ENCODE results near the gene GSG1L2. TPM values are rescaled to one million over a fixed set of nuclear protein-coding genes. Genes with fewer than 3 reads are reported as not detected.

Gene GSG1L2
- total and polyA plus RNA-seq, 2 experiments from 2014 or later, result not detected

GRCh38 chr17:9829343-9829742 is 7.5 kb upstream of the GSG1L2 start:
- Histone ChIP-seq H3K4me1 (ENCODE audit: insufficient read depth) (peaks cover 19% of the 10 kb centered on the region), H4K20me1 (ENCODE audit: insufficient read depth, poor library complexity, severe bottlenecking) (no peaks in the 10 kb centered on the region), H3K27me3 (no peaks in the 10 kb centered on the region), H3K4me2 (peak overlapping the region; percentile 33), H3K27ac (peak overlapping the region; percentile 47), H3K79me2 (no peaks in the 10 kb centered on the region), H3K9me3 (ENCODE audit: low read depth) (no peaks in the 10 kb centered on the region), H3K9me2 (replicated peaks; ENCODE audit: insufficient read depth) (no peaks in the 10 kb centered on the region), H2AFZ (no peak overlapping the region), H3K36me3 (replicated peaks; ENCODE audit: insufficient read depth, low read depth) (no peaks in the 10 kb centered on the region), H3K4me3 (no peak overlapping the region)
- TF ChIP-seq CTCF (IDR thresholded peaks at IDR 0.05; ENCODE audit: poor library complexity) (no peak), EZH2 (IDR thresholded peaks at IDR 0.05; ENCODE audit: borderline replicate concordance) (no peak), EZH2phosphoT487 (IDR thresholded peaks at IDR 0.05; ENCODE audit: low read depth, severe bottlenecking, unreplicated experiment) (no peak)
- no peak for DNase-seq (ENCODE audit: low spot score)
- WGBS (ENCODE audit: low lambda C conversion rate, missing lambda C conversion rate), result 82% methylated on average over 2 of the region's 2 CpGs

GRCh38 chr17:9828296-9829295 is 6.7 kb upstream of the GSG1L2 start:
- Histone ChIP-seq H3K4me2 (peak overlapping the region; percentile 33), H3K36me3 (replicated peaks; ENCODE audit: insufficient read depth, low read depth) (no peaks in the 10 kb centered on the region), H3K4me3 (no peak overlapping the region), H2AFZ (no peak overlapping the region), H3K9me3 (ENCODE audit: low read depth) (no peaks in the 10 kb centered on the region), H4K20me1 (ENCODE audit: insufficient read depth, poor library complexity, severe bottlenecking) (no peaks in the 10 kb centered on the region), H3K9me2 (replicated peaks; ENCODE audit: insufficient read depth) (no peaks in the 10 kb centered on the region), H3K79me2 (no peaks in the 10 kb centered on the region), H3K27me3 (no peaks in the 10 kb centered on the region), H3K4me1 (ENCODE audit: insufficient read depth) (peaks cover 19% of the 10 kb centered on the region), H3K27ac (peak overlapping the region; percentile 47)
- 37% methylated on average over 13 of the region's 13 CpGs for WGBS (ENCODE audit: low lambda C conversion rate, missing lambda C conversion rate)
- TF ChIP-seq CTCF (IDR thresholded peaks at IDR 0.05; ENCODE audit: poor library complexity) (no peak), EZH2 (IDR thresholded peaks at IDR 0.05; ENCODE audit: borderline replicate concordance) (no peak), EZH2phosphoT487 (IDR thresholded peaks at IDR 0.05; ENCODE audit: low read depth, severe bottlenecking, unreplicated experiment) (no peak)
- DNase-seq (ENCODE audit: low spot score), result no peak

GRCh38 chr17:9825641-9826150 is 3.8 kb upstream of the GSG1L2 start, which contains the start of gene GLP2R:
TSS of gene GLP2R (plus strand) at chr17:9825924. CDS start at chr17:9826064, 140 bp downstream.
- Histone ChIP-seq H3K4me1 (ENCODE audit: insufficient read depth) (peaks cover 19% of the 10 kb centered on the region), H3K4me2 (no peak within 1 kb of the TSS), H2AFZ (no peak within 1 kb of the TSS), H3K79me2 (no peaks in the 10 kb centered on the region), H3K9me2 (replicated peaks; ENCODE audit: insufficient read depth) (no peaks in the 10 kb centered on the region), H3K27ac (no peak within 1 kb of the TSS), H3K4me3 (no peak within 1 kb of the TSS), H4K20me1 (ENCODE audit: insufficient read depth, poor library complexity, severe bottlenecking) (no peaks in the 10 kb centered on the region), H3K27me3 (no peaks in the 10 kb centered on the region), H3K9me3 (ENCODE audit: low read depth) (no peaks in the 10 kb centered on the region), H3K36me3 (replicated peaks; ENCODE audit: insufficient read depth, low read depth) (no peaks in the 10 kb centered on the region)
- no peak for DNase-seq (ENCODE audit: low spot score)
- TF ChIP-seq CTCF (IDR thresholded peaks at IDR 0.05; ENCODE audit: poor library complexity) (no peak), EZH2phosphoT487 (IDR thresholded peaks at IDR 0.05; ENCODE audit: low read depth, severe bottlenecking, unreplicated experiment) (no peak), EZH2 (IDR thresholded peaks at IDR 0.05; ENCODE audit: borderline replicate concordance) (no peak)
- WGBS (ENCODE audit: low lambda C conversion rate, missing lambda C conversion rate), result 75% methylated on average over 21 of the region's 21 CpGs

Measured in hepatocyte (in vitro differentiated cells).